Keratinocyte (primary cell): ENCODE measurements around the gene RTL1. TPM values are rescaled to one million over a fixed set of nuclear protein-coding genes. Genes with fewer than 3 reads are reported as not detected.

ENCODE experiments used
- DNase-seq: peaks from one replicate; pipeline ENCODE4 v3.0.0-alpha.2; 2011; ENCODE audit warnings: low read depth, missing footprints, low spot score
- FAIRE-seq: peaks from 2 replicates; lab custom pipeline; 2011; peaks lifted over from hg19 to GRCh38; lab: Jason Lieb, UNC
- H2AFZ ChIP-seq: 2 replicates; pipeline ENCODE4 v1.6.0; 2012; ENCODE audit warnings: low read length, control low read depth, inconsistent platforms; ENCODE audit not compliant: control insufficient read depth
- H3K27ac ChIP-seq: 2 replicates; pipeline ENCODE4 v1.5.1; 2011; ENCODE audit warnings: low read length; ENCODE audit not compliant: control insufficient read depth, insufficient read depth
- H3K27me3 ChIP-seq: 3 replicates; pipeline ENCODE4 v1.6.0; 2011; ENCODE audit warnings: low read length; ENCODE audit not compliant: control insufficient read depth, insufficient read depth; ENCODE audit errors: extremely low read depth
- H3K36me3 ChIP-seq, 2 experiments: 2 replicates in 1 of 2; 3 replicates in 1 of 2; pipeline ENCODE4 v1.5.1; 2011; ENCODE audit warnings: low read length in 2 of 2, mild to moderate bottlenecking in 1 of 2; ENCODE audit not compliant: control insufficient read depth in 2 of 2, insufficient read depth in 2 of 2; ENCODE audit errors: extremely low read depth in 1 of 2
- H3K4me1 ChIP-seq: 3 replicates; pipeline ENCODE4 v1.5.1; 2011; ENCODE audit warnings: low read length; ENCODE audit not compliant: control insufficient read depth, insufficient read depth; ENCODE audit errors: extremely low read depth
- H3K4me2 ChIP-seq: 3 replicates; pipeline ENCODE4 v1.6.0; 2011; ENCODE audit warnings: low read depth, low read length; ENCODE audit not compliant: control insufficient read depth, insufficient read depth; ENCODE audit errors: extremely low read depth
- H3K4me3 ChIP-seq, 3 experiments: fragments of 200-600 bp in 1 of 3; sonication (generic) in 1 of 3; 2 replicates in 2 of 3; 3 replicates in 1 of 3; pipeline ENCODE4 v1.5.1; 2011 to 2016; ENCODE audit warnings: low read length in 3 of 3, mild to moderate bottlenecking in 3 of 3, control low read depth in 2 of 3, inconsistent platforms in 1 of 3, low read depth in 1 of 3, mixed read lengths in 1 of 3, mixed run types in 1 of 3, moderate library complexity in 1 of 3; ENCODE audit not compliant: control insufficient read depth in 2 of 3, insufficient read depth in 2 of 3; ENCODE audit errors: extremely low read depth in 1 of 3
- H3K79me2 ChIP-seq: 2 replicates; pipeline ENCODE4 v1.6.0; 2012; ENCODE audit warnings: low read length; ENCODE audit not compliant: control insufficient read depth, insufficient read depth
- H3K9ac ChIP-seq: 3 replicates; pipeline ENCODE4 v1.6.0; 2011; ENCODE audit warnings: low read length; ENCODE audit not compliant: control insufficient read depth, insufficient read depth; ENCODE audit errors: extremely low read depth
- H3K9me1 ChIP-seq: 3 replicates; pipeline ENCODE4 v1.6.0; 2011; ENCODE audit warnings: low read length; ENCODE audit not compliant: control insufficient read depth, insufficient read depth; ENCODE audit errors: extremely low read depth
- H3K9me3 ChIP-seq: 2 replicates; pipeline ENCODE4 v1.5.1; 2012; ENCODE audit warnings: low read depth, low read length; ENCODE audit not compliant: control insufficient read depth
- H4K20me1 ChIP-seq: 3 replicates; pipeline ENCODE4 v1.6.0; 2011; ENCODE audit warnings: low read length; ENCODE audit not compliant: control insufficient read depth, insufficient read depth; ENCODE audit errors: extremely low read depth
- CTCF ChIP-seq, 3 experiments: IDR thresholded peaks in 1 of 3; conservative IDR thresholded peaks in 1 of 3; optimal IDR thresholded peaks in 1 of 3; 2 replicates in 2 of 3; 3 replicates in 1 of 3; pipeline versions ENCODE3 to v1.5.1; 2011; ENCODE audit warnings: low read length in 3 of 3, mild to moderate bottlenecking in 3 of 3, moderate library complexity in 2 of 3, control low read depth in 1 of 3, inconsistent platforms in 1 of 3; ENCODE audit not compliant: insufficient read depth in 2 of 3; ENCODE audit errors: extremely low read depth in 1 of 3
- EZH2 ChIP-seq: IDR thresholded peaks from one replicate; pipeline ENCODE4 v1.6.1; 2012; ENCODE audit warnings: inconsistent platforms, mild to moderate bottlenecking, low read length, moderate library complexity
- dilution Hi-C: fragments of 300-500 bp; cut with MboI; formaldehyde crosslinking; loops from one replicate; pipeline ENCODE4 v1.7.0; 2020; ENCODE audit warnings: low sequenced_read_pairs; ENCODE audit not compliant: extremely low pct_ligation_motif_present
- polyA plus RNA-seq, 5 experiments: library from polyadenylated mRNA; depleted of rRNA in 3 of 5; stranded (reverse) in 3 of 5; stranded (forward) in 1 of 5; unstranded in 1 of 5; fragments of >200 nt; gene quantifications; 1 replicate in 1 of 5; 2 replicates in 3 of 5; 3 replicates in 1 of 5; pipeline versions ENCODE4 v1.2.1 to v1.2.3, GENCODE V29; 2011 to 2012; ENCODE audit warnings: missing spikeins in 2 of 5, low read depth in 1 of 5, low replicate concordance in 1 of 5

RTL1 gene
- polyA plus RNA-seq, 1 donor (not counting 4 experiments of a cell fraction or from before 2014, with no cell fraction given): not detected

- Histone ChIP-seq H3K27ac (no peak overlapping the region), H3K27me3 (no peaks in the 10 kb centered on the region), H3K4me3 (no peak overlapping the region), H3K36me3 (no peaks in the 10 kb centered on the region), H4K20me1 (no peaks in the 10 kb centered on the region), H2AFZ (no peak overlapping the region), H3K79me2 (no peaks in the 10 kb centered on the region), H3K4me1 (no peaks in the 10 kb centered on the region), H3K9me3 (peaks cover 6% of the 10 kb centered on the region), H3K4me2 (no peak overlapping the region), H3K9ac (no peak overlapping the region), H3K9me1 (no peaks in the 10 kb centered on the region)
- FAIRE-seq: no peak
- no peak for DNase-seq
- dilution Hi-C loops: no loop called here
- TF ChIP-seq EZH2: no peak
- no peak for TF ChIP-seq CTCF (optimal IDR thresholded peaks at IDR 0.05 in 1 of 3, IDR thresholded peaks at IDR 0.05 in 1 of 3, conservative IDR thresholded peaks at IDR 0.05 in 1 of 3; ENCODE audit: extremely low read depth in 1 of 3, insufficient read depth in 2 of 3, low read length in 3 of 3)
These were observed 29.5 kb downstream of the RTL1 start for GRCh38 chr14:100874051-100874410.

- Histone ChIP-seq H2AFZ (no peak overlapping the region), H3K79me2 (no peaks in the 10 kb centered on the region), H3K4me3 (no peak overlapping the region), H3K9me3 (peaks cover 6% of the 10 kb centered on the region), H3K9ac (no peak overlapping the region), H3K4me2 (no peak overlapping the region), H3K9me1 (no peaks in the 10 kb centered on the region), H3K27me3 (no peaks in the 10 kb centered on the region), H4K20me1 (no peaks in the 10 kb centered on the region), H3K36me3 (no peaks in the 10 kb centered on the region), H3K4me1 (no peaks in the 10 kb centered on the region), H3K27ac (no peak overlapping the region)
- FAIRE-seq: no peak
- dilution Hi-C loops: no loop called here
- no peak for DNase-seq
- TF ChIP-seq EZH2: no peak
- TF ChIP-seq CTCF (optimal IDR thresholded peaks at IDR 0.05 in 1 of 3, IDR thresholded peaks at IDR 0.05 in 1 of 3, conservative IDR thresholded peaks at IDR 0.05 in 1 of 3; ENCODE audit: extremely low read depth in 1 of 3, insufficient read depth in 2 of 3, low read length in 3 of 3): no peak
These were observed 30.4 kb downstream of the RTL1 start for GRCh38 chr14:100873096-100873482.
